Mesenteric fat pad (tissue), 1 donor: ENCODE measurements around the gene CYP2S1. TPM values are rescaled to one million over a fixed set of nuclear protein-coding genes. Genes with fewer than 3 reads are reported as not detected.
"Not testable (repeated sequence)": the region's sequence is repeated elsewhere in the genome, so short reads cannot be mapped to it uniquely, and the experiment has no call there.

ENCODE experiments used
- DNase-seq: peaks from one replicate; pipeline ENCODE4 v3.0.0-alpha.2; 2020; ENCODE audit warnings: low spot score
- total RNA-seq: library from RNA; stranded (reverse); fragmentation: NEBNext Ultra II Directional; extraction: Animal tissue kit (Norgen Biotek cat#: 25700); gene quantifications from one replicate; pipeline ENCODE4 v1.2.1, GENCODE V29; 2021
- donor health status: DM: yes; HTN: yes; CAD: no.

CYP2S1 gene
- total RNA-seq, 1 donor from 2014 or later: 2.2 TPM

GRCh38 chr19:41194157-41194552, 1.1 kb downstream of the CYP2S1 start:
- no peak for DNase-seq

GRCh38 chr19:41195675-41196497, 2.9 kb downstream of the CYP2S1 start:
- no peak for DNase-seq

GRCh38 chr19:41198559-41198958, 5.5 kb downstream of the CYP2S1 start:
- DNase-seq: no peak

- no peak for DNase-seq
These were observed 10.4 kb downstream of the CYP2S1 start for GRCh38 chr19:41203371-41203770.

GRCh38 chr19:41204338-41204737, 11.3 kb downstream of the CYP2S1 start:
- not testable (repeated sequence) for DNase-seq

GRCh38 chr19:41205995-41206394, 13.0 kb downstream of the CYP2S1 start:
- no peak for DNase-seq

- DNase-seq: no peak
These were observed 13.4 kb downstream of the CYP2S1 start for GRCh38 chr19:41206456-41206855.

GRCh38 chr19:41206926-41207750, 14.1 kb downstream of the CYP2S1 start:
- DNase-seq: no peak

- DNase-seq: no peak
These were observed 21.1 kb downstream of the CYP2S1 start for GRCh38 chr19:41214161-41214560.

GRCh38 chr19:41217741-41218140, 24.7 kb downstream of the CYP2S1 start:
- DNase-seq: no peak

- DNase-seq: no peak
These were observed 25.2 kb downstream of the CYP2S1 start for GRCh38 chr19:41218249-41218614.

GRCh38 chr19:41218615-41219507, 25.8 kb downstream of the CYP2S1 start, which contains the start of gene AXL:
AXL (plus strand) TSS chr19:41219223; CDS start chr19:41219393, 170 bp downstream.
- no peak for DNase-seq

- DNase-seq: no peak
These were observed 27.0 kb downstream of the CYP2S1 start for GRCh38 chr19:41219924-41220567.

GRCh38 chr19:41220811-41221210, 27.8 kb downstream of the CYP2S1 start:
- no peak for DNase-seq

- no peak for DNase-seq
These were observed 28.6 kb downstream of the CYP2S1 start for GRCh38 chr19:41221514-41222205.

GRCh38 chr19:41222240-41222639, 29.2 kb downstream of the CYP2S1 start:
- no peak for DNase-seq

GRCh38 chr19:41223431-41224234, 30.6 kb downstream of the CYP2S1 start:
- no peak for DNase-seq

- DNase-seq: no peak
These were observed 31.6 kb downstream of the CYP2S1 start for GRCh38 chr19:41224632-41225031.
